HepG2 (cell line): ENCODE results near the gene CLBA1. TPM values are rescaled to one million over a fixed set of nuclear protein-coding genes. Genes with fewer than 3 reads are reported as not detected.

Experiments used
- FIP1L1 ChIP-seq: fragments of 200-400 bp; formaldehyde crosslinking; IDR thresholded peaks from 2 replicates; pipeline ENCODE4 v1.6.1; 2018; ENCODE audit warnings: low read depth, mild to moderate bottlenecking, low read length, moderate library complexity, borderline replicate concordance; ENCODE audit not compliant: insufficient read depth
- FOXK2 ChIP-seq: fragments of 450-650 bp; IDR thresholded peaks from 2 replicates; pipeline ENCODE4 v1.6.1; 2016
- FOXM1 ChIP-seq: sonication (generic); formaldehyde crosslinking; IDR thresholded peaks from 2 replicates; pipeline ENCODE4 v1.5.0; 2020; ENCODE audit warnings: missing genetic modification reagents
- HNRNPUL1 ChIP-seq: fragments of 200-400 bp; formaldehyde crosslinking; IDR thresholded peaks from 2 replicates; pipeline ENCODE4 v1.6.1; 2017; ENCODE audit warnings: low read depth, mild to moderate bottlenecking, low read length, moderate library complexity
- KMT2B ChIP-seq: IDR thresholded peaks from 2 replicates; pipeline ENCODE4 v1.6.1; 2016; ENCODE audit warnings: missing genetic modification reagents, missing compliant biosample characterization
- MBNL3 ChIP-seq: fragments of 250-450 bp; sonication (Bioruptor Pico); conservative IDR thresholded peaks from 2 replicates; pipeline ENCODE4 v1.8.0; 2022; ENCODE audit warnings: mild to moderate bottlenecking, inconsistent platforms
- NFYB ChIP-seq: sonication (generic); formaldehyde crosslinking; IDR thresholded peaks from 2 replicates; pipeline ENCODE4 v1.4.0; 2020; ENCODE audit warnings: missing genetic modification reagents
- SAFB2 ChIP-seq: sonication (generic); formaldehyde crosslinking; IDR thresholded peaks from 2 replicates; pipeline ENCODE4 v1.5.1; 2020; ENCODE audit warnings: missing genetic modification reagents, low read depth, mild to moderate bottlenecking, borderline replicate concordance
- SIX1 ChIP-seq: sonication (generic); formaldehyde crosslinking; IDR thresholded peaks from 2 replicates; pipeline ENCODE4 v1.4.0; 2020; ENCODE audit warnings: missing genetic modification reagents, borderline replicate concordance
- SRSF9 ChIP-seq: fragments of 200-400 bp; formaldehyde crosslinking; IDR thresholded peaks from 2 replicates; pipeline ENCODE4 v1.6.1; 2018; ENCODE audit warnings: borderline replicate concordance, mild to moderate bottlenecking, low read depth, low read length; ENCODE audit not compliant: insufficient read depth, poor library complexity, severe bottlenecking
- TMF1 ChIP-seq: sonication (generic); formaldehyde crosslinking; IDR thresholded peaks from 2 replicates; pipeline ENCODE4 v1.8.1; 2022; ENCODE audit warnings: low read depth, missing genetic modification reagents
- ZNF12 ChIP-seq: sonication (generic); formaldehyde crosslinking; IDR thresholded peaks from 2 replicates; pipeline ENCODE4 v1.5.0; 2020; ENCODE audit warnings: missing genetic modification reagents
- ZNF251 ChIP-seq: sonication (generic); formaldehyde crosslinking; IDR thresholded peaks from 2 replicates; pipeline ENCODE4 v1.9.0; 2021; ENCODE audit warnings: mild to moderate bottlenecking, missing genetic modification reagents
- ZNF484 ChIP-seq: sonication (generic); formaldehyde crosslinking; IDR thresholded peaks from 2 replicates; pipeline ENCODE4 v1.5.1; 2020; ENCODE audit warnings: mild to moderate bottlenecking, low read depth, missing genetic modification reagents, borderline replicate concordance
- ZNF790 ChIP-seq: sonication (generic); formaldehyde crosslinking; IDR thresholded peaks from 2 replicates; pipeline ENCODE4 v1.8.0; 2022; ENCODE audit warnings: missing genetic modification reagents, mild to moderate bottlenecking, borderline replicate concordance
- ZSCAN29 ChIP-seq: sonication (generic); formaldehyde crosslinking; conservative IDR thresholded peaks from 2 replicates; pipeline ENCODE4 v1.4.0; 2020; ENCODE audit warnings: mild to moderate bottlenecking, missing genetic modification reagents
- polyA plus RNA-seq, 8 experiments: library from polyadenylated mRNA; depleted of rRNA in 3 of 8; stranded (reverse) in 7 of 8; unstranded in 1 of 8; fragments of >200 nt; fragmentation: Illumina TruSeq in 4 of 8; extraction: Trizol in 4 of 8; gene quantifications; 2 replicates each; pipeline versions ENCODE4 v1.2.1 to v1.2.3, GENCODE V29; 2011 to 2016; ENCODE audit warnings: low read depth in 4 of 8, missing spikeins in 1 of 8, mixed read lengths in 1 of 8; ENCODE audit not compliant: insufficient read depth in 1 of 8
- total RNA-seq, 5 experiments: library from RNA; depleted of rRNA; stranded (reverse); fragments of >200 nt; fragmentation: Illumina TruSeq; extraction: Trizol; gene quantifications; 2 replicates each; pipeline ENCODE4 v1.2.3, GENCODE V29; 2016; ENCODE audit warnings: low read depth in 1 of 5
- TF ChIP-seq, protein P1 (sequence below): sonication (generic); formaldehyde crosslinking; IDR thresholded peaks from 2 replicates; pipeline ENCODE4 v1.4.0; 2020; ENCODE audit warnings: missing genetic modification reagents, mild to moderate bottlenecking, borderline replicate concordance
- TF ChIP-seq, protein P2 (sequence below): sonication (generic); formaldehyde crosslinking; conservative IDR thresholded peaks from 2 replicates; pipeline ENCODE4 v1.4.0; 2020; ENCODE audit warnings: missing genetic modification reagents
- TF ChIP-seq, protein P3 (sequence below): sonication (generic); formaldehyde crosslinking; IDR thresholded peaks from 2 replicates; pipeline ENCODE4 v1.4.0; 2020; ENCODE audit warnings: mild to moderate bottlenecking, missing genetic modification reagents
- TF ChIP-seq, protein P4 (sequence below): IDR thresholded peaks from 2 replicates; pipeline ENCODE4 v1.6.1; 2016; ENCODE audit warnings: low read depth, control low read depth

The CLBA1 gene
- total and polyA plus RNA-seq, 2 of the 13 experiments (the other 11 are each of a cell fraction or from before 2014, with no cell fraction given): 1.2 to 1.4 TPM

DNA sequence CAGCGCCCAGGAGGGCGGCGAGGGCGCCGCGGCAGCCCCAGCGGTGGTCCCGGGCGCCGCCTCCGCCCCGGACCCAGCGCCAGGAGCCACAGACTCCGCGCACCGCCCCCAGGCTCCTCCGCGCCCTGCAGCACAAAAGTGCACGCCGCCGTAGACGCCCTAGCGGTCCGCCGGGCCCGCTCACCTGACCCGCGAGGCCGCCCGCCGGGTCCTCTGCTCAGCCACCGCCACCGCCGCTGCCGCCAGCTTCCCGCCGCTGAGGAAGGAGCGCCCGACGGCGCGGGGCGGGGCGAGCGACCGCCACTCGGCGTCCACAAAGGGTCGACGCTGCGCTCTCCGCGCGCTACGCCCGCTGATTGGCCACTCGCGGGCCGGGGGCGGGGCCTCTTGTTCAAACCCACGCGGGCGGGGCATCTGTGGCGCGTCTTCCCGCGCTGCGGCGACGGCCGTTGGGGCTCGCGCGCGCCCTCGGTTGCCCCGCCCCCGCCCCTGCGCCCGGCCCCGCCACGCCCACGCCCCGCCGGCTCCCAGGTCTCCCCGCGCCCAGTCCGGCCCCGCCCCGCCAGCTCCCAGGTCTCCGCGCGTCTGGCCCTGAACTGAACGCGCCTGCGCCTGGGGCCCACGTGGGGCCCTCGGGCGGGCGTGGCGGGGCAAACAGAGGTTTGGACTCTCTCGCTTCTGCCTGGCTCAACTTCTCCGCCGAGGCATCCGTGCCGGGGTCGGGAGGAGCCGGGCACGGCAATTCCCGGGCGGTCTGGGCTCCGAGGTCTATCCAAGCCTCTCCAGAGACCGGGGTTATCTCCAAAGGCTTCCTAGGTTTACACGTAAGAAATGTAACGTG, 35.4 kb downstream of the CLBA1 start, which contains the start of gene CDCA4 (continued):
- TF ChIP-seq, protein P1, sequence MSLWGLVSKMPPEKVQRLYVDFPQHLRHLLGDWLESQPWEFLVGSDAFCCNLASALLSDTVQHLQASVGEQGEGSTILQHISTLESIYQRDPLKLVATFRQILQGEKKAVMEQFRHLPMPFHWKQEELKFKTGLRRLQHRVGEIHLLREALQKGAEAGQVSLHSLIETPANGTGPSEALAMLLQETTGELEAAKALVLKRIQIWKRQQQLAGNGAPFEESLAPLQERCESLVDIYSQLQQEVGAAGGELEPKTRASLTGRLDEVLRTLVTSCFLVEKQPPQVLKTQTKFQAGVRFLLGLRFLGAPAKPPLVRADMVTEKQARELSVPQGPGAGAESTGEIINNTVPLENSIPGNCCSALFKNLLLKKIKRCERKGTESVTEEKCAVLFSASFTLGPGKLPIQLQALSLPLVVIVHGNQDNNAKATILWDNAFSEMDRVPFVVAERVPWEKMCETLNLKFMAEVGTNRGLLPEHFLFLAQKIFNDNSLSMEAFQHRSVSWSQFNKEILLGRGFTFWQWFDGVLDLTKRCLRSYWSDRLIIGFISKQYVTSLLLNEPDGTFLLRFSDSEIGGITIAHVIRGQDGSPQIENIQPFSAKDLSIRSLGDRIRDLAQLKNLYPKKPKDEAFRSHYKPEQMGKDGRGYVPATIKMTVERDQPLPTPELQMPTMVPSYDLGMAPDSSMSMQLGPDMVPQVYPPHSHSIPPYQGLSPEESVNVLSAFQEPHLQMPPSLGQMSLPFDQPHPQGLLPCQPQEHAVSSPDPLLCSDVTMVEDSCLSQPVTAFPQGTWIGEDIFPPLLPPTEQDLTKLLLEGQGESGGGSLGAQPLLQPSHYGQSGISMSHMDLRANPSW: no peak
- TF ChIP-seq FIP1L1 (no peak), SRSF9 (no peak), FOXK2 (no peak), ZNF790 (CRISPR knock-in tag) (peak; percentile 41; the same call in 1 of the 2 replicates), NFYB (CRISPR knock-in tag) (peak; percentile 86), SAFB2 (CRISPR knock-in tag) (no peak; the same call in 1 of the 2 replicates), ZNF251 (no peak), ZNF12 (CRISPR knock-in tag) (no peak), HNRNPUL1 (no peak), KMT2B (CRISPR knock-in tag) (peak; percentile 68; the same call in 1 of the 2 replicates), ZNF484 (CRISPR knock-in tag) (no peak), MBNL3 (CRISPR knock-in tag) (no peak), ZSCAN29 (CRISPR knock-in tag) (no peak), FOXM1 (CRISPR knock-in tag) (no peak), TMF1 (peak; percentile 57; the same call in 1 of the 2 replicates), SIX1 (CRISPR knock-in tag) (no peak)
- TF ChIP-seq, protein P2, sequence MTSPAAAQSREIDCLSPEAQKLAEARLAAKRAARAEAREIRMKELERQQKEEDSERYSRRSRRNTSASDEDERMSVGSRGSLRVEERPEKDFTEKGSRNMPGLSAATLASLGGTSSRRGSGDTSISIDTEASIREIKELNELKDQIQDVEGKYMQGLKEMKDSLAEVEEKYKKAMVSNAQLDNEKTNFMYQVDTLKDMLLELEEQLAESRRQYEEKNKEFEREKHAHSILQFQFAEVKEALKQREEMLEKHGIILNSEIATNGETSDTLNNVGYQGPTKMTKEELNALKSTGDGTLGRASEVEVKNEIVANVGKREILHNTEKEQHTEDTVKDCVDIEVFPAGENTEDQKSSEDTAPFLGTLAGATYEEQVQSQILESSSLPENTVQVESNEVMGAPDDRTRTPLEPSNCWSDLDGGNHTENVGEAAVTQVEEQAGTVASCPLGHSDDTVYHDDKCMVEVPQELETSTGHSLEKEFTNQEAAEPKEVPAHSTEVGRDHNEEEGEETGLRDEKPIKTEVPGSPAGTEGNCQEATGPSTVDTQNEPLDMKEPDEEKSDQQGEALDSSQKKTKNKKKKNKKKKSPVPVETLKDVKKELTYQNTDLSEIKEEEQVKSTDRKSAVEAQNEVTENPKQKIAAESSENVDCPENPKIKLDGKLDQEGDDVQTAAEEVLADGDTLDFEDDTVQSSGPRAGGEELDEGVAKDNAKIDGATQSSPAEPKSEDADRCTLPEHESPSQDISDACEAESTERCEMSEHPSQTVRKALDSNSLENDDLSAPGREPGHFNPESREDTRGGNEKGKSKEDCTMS (CRISPR knock-in tag): no peak
- TF ChIP-seq, protein P3, sequence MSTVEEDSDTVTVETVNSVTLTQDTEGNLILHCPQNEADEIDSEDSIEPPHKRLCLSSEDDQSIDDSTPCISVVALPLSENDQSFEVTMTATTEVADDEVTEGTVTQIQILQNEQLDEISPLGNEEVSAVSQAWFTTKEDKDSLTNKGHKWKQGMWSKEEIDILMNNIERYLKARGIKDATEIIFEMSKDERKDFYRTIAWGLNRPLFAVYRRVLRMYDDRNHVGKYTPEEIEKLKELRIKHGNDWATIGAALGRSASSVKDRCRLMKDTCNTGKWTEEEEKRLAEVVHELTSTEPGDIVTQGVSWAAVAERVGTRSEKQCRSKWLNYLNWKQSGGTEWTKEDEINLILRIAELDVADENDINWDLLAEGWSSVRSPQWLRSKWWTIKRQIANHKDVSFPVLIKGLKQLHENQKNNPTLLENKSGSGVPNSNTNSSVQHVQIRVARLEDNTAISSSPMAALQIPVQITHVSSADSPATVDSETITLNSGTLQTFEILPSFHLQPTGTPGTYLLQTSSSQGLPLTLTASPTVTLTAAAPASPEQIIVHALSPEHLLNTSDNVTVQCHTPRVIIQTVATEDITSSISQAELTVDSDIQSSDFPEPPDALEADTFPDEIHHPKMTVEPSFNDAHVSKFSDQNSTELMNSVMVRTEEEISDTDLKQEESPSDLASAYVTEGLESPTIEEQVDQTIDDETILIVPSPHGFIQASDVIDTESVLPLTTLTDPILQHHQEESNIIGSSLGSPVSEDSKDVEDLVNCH (CRISPR knock-in tag): no peak
- TF ChIP-seq, protein P4, sequence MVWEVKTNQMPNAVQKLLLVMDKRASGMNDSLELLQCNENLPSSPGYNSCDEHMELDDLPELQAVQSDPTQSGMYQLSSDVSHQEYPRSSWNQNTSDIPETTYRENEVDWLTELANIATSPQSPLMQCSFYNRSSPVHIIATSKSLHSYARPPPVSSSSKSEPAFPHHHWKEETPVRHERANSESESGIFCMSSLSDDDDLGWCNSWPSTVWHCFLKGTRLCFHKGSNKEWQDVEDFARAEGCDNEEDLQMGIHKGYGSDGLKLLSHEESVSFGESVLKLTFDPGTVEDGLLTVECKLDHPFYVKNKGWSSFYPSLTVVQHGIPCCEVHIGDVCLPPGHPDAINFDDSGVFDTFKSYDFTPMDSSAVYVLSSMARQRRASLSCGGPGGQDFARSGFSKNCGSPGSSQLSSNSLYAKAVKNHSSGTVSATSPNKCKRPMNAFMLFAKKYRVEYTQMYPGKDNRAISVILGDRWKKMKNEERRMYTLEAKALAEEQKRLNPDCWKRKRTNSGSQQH (CRISPR knock-in tag): no peak
